Gastrocnemius medialis (tissue), 4 donors: ENCODE measurements around the gene MEIKIN.

Experiments
- POLR2A ChIP-seq, 2 donors: fragments of 450-650 bp; IDR thresholded peaks; one replicate each; pipeline ENCODE4 v1.6.1; 2017; ENCODE audit warnings: antibody characterized with exemption in 2 of 2, mild to moderate bottlenecking in 2 of 2, moderate library complexity in 2 of 2
- TF ChIP-seq, protein P1 (sequence below), 5 experiments: fragments of 450-650 bp in 3 of 5; fragments of 200-600 bp in 2 of 5; sonication (generic) in 2 of 5; IDR thresholded peaks in 4 of 5; conservative IDR thresholded peaks in 1 of 5; 1 replicate in 4 of 5; 2 replicates in 1 of 5; pipeline ENCODE4 v1.5.1; 2016 to 2019; ENCODE audit warnings: antibody characterized with exemption in 5 of 5, mild to moderate bottlenecking in 3 of 5, moderate library complexity in 3 of 5

DNA sequence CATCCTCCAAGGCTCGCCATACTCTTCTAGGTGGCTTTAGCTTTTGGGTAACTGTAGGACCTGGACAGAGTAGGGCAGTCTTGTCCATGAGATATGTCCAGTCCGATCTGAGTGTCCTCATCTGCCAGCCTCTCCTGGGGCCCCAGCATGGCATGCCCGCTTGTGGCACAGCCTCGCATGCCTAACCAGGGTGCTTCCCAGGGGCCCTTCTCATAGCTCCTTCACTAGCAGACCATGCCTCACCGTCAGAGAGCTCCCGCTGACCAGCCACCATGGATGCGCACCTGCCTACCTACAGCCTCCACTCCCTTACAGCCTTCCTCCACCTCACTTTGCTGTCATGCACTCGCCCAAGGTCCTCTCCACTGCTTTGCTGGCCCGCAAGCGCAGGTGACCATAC, 88.1 kb downstream of the MEIKIN start:
- TF ChIP-seq, protein P1, sequence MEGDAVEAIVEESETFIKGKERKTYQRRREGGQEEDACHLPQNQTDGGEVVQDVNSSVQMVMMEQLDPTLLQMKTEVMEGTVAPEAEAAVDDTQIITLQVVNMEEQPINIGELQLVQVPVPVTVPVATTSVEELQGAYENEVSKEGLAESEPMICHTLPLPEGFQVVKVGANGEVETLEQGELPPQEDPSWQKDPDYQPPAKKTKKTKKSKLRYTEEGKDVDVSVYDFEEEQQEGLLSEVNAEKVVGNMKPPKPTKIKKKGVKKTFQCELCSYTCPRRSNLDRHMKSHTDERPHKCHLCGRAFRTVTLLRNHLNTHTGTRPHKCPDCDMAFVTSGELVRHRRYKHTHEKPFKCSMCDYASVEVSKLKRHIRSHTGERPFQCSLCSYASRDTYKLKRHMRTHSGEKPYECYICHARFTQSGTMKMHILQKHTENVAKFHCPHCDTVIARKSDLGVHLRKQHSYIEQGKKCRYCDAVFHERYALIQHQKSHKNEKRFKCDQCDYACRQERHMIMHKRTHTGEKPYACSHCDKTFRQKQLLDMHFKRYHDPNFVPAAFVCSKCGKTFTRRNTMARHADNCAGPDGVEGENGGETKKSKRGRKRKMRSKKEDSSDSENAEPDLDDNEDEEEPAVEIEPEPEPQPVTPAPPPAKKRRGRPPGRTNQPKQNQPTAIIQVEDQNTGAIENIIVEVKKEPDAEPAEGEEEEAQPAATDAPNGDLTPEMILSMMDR (IDR thresholded peaks at IDR 0.05 in 4 of 5, conservative IDR thresholded peaks at IDR 0.05 in 1 of 5) = no peak
- TF ChIP-seq POLR2A (IDR thresholded peaks at IDR 0.05) = no peak
